GM21786 (cell line): ENCODE results near the gene PRDM15.
A peak's percentile ranks its signal among the peaks of the same experiment; 100 is the strongest.

Experiments used
- ATAC-seq: cut with Tn5 transposase; IDR thresholded peaks from one replicate; pipeline ENCODE4 v1.9.1; 2021; ENCODE audit not compliant: unreplicated experiment

Gene PRDM15

DNA sequence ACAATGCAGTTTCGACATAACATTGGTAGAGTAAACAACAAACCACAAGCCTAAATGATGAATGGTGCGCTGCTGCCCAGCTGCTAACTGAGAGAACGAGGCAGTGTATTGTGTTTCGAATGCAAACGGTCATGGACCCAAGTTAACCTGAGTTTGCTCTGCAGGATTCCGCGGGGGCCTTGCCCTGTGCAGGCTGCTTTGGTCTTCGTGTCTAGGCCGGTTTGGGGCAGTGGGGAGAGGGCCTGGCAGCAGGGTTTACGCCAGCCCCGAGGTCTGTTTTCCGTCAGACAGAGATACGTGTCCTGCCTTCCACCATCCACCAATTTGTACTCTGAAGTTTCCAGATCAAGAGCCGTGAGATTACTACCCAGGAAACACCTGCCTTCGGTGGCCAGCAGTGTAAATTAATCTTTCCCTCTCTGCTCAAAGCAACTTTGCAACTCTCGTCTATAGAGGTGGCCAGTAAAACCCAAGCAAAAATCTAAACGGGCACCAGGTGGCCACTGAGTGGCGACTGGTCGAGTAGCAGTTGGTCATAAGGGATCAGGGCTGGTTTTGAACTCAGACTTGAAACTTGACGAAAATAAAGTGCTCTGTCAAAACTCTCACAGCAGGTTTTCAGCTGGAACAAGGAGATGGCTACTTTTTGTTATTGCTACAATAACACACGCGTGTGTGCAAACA is 6.3 kb upstream of the PRDM15 start:
- ATAC-seq: no peak

DNA sequence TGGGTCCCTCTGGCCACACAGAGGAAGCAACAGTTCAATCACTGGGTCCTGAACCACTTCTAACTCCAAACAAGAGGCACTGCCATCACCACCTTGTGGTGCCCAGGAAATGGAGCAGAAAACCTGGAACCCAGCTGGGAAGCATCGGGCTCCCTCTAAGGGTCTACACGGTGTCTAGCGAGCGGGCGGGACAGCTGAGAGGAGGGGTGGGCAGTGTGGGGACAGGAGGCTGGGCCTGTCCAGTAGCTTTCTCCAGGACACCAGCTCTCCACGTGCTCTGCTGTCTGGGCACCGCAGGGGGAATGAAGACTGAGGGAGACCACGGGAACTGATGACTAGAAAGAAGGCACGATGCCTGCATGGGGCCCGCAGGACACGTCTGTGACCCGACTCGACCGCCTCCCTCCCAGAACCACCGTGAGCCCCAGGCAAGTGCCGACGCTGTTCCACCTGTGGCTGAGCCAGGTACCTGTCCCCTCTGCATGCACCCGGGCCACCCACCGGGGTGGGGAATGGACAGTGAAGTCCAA is 5.4 kb upstream of the PRDM15 start:
- no peak for ATAC-seq

DNA sequence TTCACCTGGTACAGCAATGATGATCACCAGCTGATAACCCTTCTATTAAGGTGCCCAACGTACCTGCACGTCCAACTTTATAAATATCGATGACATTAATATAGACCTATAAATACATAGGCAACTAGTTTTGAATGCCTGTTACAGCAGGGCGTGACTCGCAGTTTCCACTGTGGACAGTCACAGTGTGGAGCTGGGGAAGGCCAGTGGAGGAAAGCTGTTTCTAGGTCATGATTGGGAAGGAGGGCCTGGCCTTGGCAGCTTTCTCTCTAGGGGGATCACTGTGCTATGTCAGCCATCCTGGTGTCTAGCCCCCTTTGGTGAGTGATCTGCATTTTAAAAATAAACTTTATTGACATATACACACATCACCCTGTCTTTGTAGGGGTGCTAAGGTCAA is 4.4 kb upstream of the PRDM15 start:
- no peak for ATAC-seq

DNA sequence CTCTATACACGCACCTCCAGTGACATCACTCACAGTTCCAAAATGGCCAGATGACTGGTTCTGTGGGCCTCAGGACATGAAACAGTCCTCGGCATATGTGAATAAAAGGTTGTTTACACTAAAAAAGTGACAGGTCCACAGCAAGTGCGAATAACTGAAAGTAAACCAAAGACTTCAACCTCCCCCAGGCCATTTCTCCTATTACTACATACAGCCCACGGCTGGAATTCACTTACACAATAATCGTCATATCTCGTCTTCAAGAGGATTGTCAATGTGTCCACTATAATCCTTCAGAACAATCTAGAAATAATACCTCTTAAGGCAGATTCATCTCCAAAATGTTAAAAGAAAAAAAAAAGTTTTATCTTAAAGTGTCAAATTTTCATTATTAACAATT is 1.9 kb upstream of the PRDM15 start:
- ATAC-seq: no peak

DNA sequence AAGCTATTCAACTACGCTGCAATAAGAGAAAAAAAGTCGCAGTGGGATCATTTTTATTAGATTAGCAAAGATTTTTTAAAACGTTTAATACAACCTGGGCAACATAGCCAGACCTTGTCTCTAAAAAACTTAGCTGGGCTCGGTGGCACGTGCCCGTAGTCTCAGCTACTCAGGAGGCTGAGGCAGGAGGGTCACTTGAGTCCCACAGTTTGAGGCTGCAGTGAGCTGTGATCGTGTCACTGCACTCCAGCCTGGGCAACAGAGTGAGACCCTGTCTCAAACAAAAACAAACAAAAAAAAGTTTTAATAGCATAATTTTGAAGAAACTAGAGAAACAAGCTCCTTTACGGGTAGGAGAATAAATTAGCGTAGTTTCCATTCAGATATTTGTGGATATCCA is 1.0 kb upstream of the PRDM15 start:
- no peak for ATAC-seq

DNA sequence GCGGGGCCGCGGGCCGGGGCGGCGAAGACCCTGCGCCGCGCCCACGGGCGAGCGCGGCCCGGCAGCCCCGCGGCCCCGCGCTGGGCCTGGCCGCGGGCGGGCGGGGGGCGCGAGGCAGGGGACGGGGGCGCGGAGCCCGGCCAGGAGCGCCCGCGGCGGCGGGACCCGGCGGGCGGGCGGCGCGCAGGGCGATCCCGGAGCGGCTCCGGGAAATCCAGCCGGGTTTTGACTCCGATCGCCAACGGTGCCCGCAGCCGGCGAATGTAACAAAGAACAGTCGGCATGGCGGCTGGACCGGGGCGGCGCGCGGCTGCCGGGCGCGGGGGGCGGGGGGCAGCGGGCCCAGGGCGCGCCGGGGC is 334 bp downstream of the PRDM15 start:
- no peak for ATAC-seq

DNA sequence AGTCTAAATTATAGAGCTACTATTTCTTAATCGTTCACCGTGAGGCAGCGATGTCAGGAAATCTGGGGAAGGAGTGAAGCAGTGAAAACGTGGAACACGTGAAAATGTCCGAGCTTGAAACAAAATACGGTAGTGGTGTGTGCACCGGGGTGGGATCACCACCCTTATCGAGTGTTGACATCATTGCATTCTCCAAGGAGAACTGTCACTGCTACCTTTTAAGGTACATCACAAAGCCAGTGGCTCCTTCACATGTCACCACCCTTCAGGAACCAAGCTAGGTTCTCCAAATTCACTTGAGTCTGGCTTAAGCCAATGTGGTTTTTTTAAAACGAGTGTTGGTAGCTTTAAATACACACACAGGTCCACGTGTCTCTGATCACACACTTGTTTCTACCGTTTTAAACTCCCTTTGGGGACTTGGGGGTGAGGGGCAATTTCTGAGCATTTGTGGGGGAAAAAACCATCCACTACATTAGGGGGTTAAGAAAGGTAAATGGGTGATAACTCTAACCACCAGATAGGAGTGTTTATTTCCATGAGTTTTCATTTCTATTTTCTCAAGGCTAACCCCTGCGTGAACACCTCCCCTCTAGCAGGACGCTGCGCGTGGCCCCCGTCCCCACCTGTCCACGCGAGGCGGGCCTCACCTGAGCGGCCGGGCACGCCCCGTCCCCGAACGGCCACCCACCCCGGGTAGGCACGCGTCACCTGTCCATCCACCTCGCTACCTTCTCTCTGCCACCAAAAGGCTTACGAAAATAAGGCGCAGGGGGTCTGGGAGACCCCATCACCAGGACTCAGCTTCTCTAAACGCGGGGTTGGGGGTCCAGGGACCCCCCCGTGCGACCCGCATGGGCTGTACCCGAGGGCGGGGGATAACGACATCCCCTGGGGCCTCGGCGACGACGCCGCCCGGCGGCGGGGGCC is 978 bp downstream of the PRDM15 start:
- ATAC-seq: no peak

DNA sequence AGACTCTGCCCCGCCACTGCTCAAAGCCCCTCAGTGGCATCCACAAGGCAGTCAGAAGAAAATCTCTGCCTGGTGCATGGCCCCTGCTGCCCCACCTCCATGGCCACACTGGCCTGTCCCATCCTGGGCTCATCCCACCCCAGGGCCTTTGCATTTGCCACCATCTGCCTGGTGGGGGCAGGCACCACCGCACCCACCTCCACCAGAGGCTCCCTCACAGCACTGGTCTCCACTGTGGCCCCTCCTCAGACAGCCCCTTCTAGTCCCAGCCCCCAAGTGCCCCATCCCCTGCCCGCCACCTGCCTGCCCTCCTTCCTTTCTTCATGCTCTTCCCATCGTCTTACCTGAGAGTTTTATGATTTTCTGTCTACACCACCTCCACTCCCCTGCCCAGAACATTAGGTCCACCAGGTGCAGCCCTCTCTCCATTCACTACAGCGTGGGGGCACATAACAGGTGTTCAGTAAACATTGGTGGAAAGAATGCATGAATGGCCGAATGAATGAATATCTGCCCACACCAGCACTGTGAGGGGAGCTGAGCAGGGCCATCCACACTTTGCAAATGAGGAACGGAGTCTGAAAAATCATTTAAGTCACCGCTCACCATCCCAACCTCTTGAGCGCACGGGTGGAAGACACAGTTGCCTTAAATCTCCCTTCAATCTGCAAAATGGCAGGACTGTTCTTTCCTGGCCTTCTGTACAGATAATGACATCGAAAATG is 2.1 kb downstream of the PRDM15 start:
- no peak for ATAC-seq

DNA sequence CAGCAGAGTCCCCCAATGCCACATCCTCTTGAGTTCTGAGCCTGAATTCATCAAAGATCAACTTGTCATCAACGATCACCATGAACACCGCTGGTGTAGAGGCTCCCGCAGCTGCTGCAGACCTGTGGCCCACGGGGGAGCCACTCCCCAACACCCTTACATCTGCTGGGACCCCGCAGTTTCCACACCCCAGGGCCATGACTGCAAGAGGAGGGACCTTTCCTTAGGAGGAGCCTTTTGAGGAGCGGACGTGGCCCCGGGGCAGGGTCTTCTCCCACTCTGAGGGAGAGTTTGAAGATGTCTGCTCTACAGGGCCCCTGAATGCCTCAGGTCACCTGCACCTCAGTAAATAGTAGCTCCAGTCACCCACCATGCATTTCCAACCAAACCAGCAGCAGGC is 2.7 kb downstream of the PRDM15 start:
- ATAC-seq: no peak

DNA sequence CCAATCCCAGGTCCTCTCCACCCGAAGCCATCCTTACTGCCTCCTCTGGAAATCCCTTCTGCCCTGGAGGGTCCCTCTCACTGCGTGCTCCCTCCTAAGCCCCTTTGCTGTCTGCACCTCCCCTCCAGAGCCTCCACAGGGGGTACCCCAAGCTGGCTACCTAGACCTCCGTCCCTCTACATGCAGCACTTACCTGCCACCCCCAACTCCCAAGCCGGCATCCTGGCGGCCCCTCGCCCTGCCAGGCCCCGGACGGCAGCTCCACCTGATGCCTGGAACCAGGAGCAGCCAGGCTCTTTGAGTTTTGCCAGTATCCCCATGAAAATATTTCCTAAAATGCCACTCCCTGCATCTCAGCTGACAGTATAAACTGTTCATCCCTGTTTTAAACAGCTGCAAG is 4.1 kb downstream of the PRDM15 start:
- no peak for ATAC-seq

DNA sequence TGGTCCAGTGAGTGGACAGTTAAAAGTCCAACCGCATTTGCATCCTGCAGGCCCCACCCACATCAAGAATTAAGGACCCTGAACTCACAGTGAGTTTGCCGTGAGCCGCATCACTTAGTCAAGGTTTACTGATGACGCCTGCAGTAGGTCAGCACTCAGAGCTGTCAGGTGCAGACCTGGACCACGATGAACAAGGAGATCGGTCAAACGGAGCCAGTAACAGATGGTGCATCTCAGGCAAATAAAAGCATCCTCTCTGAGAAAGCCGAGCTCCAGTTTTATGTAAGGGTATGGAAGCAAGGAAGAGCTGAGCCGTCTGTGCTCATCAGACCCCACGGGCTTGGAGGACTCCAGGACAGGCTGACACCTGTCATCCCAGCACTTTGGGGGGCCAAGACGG is 4.5 kb downstream of the PRDM15 start:
- no peak for ATAC-seq

DNA sequence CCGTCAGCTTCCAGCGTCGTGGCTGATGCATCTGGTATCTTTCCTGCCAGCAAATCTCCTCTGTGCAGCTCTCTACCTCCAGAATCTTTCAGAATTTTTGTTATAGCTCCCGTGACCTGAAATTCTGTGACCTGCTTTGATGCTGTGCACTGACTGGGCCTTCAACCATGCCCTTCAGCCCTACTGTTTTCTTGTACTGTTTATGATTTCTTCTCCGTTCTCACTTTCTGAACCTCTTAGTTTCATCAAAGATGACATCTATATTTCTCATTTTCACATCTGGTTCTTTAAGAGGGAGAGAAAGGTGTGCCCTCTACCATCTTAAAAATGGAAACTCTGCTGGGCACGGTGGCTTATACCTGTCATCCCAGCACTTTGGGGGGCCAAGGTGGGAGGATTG is 5.7 kb downstream of the PRDM15 start:
- ATAC-seq: no peak

DNA sequence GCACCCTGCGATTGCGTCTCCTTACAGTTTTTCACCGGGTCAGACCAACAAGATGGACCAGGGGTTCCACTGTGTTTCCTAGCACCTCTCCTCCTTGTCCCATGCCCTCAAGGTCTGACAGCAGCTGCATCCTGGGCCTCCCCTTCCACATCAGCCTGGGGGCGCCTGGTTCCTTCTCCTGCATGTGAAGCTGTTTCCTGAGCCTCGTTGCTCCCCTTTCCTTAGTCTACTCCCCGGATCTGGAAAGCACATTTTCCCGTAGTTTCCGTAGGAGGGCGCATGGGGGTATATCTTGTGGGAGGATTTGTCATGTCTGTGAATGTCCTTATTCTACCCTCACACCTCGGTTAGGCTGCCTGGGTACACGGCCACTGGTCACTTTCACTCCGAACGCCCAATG is 6.1 kb downstream of the PRDM15 start:
- ATAC-seq: no peak

DNA sequence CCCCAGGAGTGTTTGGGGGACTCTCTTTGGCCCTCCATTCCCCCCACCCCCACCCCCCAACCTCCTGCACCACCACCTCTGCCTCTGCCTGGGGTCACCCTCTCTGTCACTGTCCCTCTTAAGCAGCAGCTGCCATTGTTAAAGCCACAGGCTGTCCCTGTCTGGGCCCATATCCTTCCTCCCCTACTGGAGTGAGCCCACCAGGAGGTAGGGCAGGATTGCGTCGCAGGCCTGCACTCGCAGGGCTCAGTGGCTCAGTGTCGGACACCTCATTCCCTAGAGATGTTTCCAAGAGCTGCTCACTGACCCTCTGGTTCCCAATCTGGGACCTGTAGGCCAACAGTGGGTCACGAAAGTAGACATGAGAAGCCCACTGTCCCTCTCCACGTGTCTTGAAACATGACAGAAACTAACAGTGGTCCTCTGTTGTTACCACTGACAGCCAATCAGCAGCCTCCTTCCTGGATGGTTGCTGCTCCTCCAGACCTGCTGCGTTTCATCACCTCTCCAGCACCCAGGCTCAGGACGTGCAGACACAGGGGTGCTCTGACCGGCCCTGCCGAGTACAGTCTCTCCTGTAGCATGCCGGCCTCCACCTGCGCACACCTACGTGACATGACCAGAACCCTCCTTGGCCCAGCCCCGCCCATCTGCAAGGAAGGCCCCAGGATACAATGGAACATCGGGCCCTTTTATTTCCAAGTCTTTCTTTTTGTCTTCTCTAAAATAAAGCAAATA is 7.7 kb downstream of the PRDM15 start:
- ATAC-seq: no peak

DNA sequence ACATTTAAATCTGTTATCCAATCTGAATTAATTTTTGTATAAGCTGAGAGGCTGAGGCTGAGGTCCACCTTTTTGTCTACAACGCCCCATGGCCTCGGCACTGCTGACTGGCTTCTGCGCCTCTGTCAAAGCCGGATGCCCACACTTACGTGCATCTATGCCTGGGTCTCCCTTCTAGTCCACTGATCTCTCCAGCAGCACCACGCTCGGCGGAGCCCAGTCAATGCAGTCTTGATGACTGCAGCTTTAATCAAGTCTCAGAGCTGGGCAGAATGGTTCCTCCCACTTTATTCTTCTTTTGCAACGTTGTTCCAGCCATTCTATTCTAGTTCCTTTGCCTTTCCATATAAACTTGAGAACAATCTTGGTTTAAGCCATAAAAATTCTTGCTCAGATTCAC is 9.4 kb downstream of the PRDM15 start:
- ATAC-seq: no peak

DNA sequence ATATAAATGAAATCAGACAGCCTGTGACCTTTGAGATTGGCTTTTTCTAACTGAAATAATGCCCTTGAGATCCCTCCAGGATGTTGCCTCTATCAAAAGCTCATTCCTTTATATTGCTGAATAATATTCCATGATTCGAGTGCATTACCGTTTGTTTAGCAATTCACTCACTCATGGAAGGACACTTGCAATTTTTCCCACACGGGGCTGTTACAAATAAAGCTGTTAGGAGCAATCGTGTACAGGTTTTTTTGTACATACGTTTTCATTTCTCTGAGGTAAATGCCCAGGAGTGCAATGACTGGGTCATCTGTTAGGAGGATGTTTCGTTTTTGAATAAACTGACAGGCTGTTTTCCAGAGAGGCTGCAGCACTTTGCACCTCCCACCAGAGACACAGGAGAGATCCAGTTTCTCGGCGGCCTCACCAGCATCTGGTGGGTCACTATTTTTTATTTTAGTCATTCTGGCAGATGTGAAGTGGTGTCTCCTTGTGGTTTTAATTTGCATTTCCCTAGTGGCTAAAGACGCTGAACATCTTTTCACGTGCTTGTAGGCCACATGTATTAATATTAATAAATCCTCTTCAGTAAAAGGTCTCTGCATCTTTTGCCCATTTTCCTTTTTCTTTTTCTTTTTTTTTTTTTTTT is 11.0 kb downstream of the PRDM15 start:
- ATAC-seq: peak; percentile 46

DNA sequence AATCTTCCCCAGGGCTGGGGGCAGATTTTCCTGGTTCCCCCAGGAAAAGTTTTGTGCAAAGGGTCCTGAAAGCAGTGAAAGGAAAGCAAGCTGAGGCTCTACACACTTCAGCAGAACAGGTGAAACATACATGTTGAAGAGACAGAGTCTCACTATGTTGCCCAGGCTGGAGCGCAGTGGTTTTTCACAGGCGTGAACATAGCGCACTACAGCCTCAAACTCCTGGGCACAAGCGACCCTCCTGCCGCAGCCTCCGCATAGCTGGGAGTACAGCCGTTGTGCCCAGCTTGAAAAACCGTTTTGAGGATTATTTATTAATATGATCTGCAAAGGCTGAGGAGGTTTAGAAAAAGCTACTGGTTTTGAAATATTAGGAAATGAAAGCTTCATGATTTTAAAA is 11.8 kb downstream of the PRDM15 start:
- no peak for ATAC-seq

DNA sequence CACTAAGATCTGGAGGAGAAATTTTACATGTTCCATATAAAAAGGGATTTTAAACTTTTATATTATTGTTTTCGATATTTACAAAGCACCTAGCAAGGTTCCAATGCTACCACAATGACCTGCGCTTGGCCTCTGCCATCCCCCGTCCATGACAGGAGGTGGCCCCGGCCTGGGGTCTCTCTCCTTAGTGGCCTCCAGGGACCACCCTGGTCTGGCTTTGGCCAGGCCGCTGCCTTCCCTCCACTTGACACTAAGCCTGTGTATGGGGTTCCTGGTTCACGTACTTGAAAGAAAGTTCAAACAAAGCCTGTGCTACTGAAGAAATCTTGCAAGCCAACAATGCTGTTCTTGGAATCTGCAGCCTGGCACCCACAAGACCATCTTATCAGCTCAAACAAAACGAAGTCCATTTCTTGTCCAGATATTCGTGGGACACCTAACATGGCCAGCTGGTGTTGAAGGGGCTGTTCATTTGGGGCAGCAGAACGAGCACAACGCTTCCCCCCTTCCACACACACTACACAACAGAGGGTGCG is 12.8 kb downstream of the PRDM15 start:
- no peak for ATAC-seq

DNA sequence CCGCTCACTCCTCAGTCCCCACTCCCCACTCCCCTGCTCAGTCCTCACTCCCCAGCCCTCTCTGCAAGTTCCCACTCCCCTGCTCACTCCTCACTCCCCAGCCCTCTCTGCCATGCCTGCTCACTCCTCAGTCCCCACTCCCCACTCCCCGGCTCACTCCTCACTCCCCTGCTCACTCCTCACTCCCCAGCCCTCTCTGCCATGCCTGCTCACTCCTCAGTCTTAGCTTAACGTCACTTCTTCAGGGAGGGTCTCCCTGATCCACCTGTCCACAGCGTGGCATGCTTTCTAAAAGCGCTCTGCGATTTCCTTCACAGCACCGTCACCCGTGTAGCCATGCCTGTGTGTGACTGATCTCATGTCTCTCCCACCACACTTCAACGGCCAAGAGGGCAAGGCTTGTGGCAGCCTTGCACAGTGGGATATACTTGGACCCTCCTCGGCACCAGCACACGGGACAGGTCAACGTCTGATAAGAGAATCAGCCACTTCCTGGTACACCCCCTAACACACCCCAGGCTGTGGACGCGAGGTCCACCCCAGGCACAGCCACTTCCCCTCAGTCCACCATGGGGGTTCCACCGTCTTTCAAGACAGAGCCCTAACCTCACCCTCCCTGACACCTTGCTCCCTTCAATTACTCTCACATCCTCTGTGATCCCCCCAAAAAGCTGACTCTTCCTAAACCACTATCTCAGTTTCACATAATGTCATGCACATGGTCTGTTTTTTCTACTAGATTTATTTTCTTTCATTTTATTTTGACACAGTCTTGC is 14.0 kb downstream of the PRDM15 start:
- ATAC-seq: peak; percentile 50
